Liver (tissue), 9 donors: ENCODE measurements around the gene HGD. TPM values are rescaled to one million over a fixed set of nuclear protein-coding genes. Genes with fewer than 3 reads are reported as not detected.
"Not testable (repeated sequence)": the region's sequence is repeated elsewhere in the genome, so short reads cannot be mapped to it uniquely, and the experiment has no call there.

Experiments
- DNase-seq: peaks from one replicate; pipeline ENCODE4 v3.0.0-alpha.2; 2017; ENCODE audit warnings: low spot score
- H3K27ac ChIP-seq, 2 donors: one replicate each; pipeline ENCODE4 v1.7.0; 2013; ENCODE audit warnings: inconsistent platforms in 2 of 2, low read length in 2 of 2, control low read depth in 1 of 2, low read depth in 1 of 2, mild to moderate bottlenecking in 1 of 2
- H3K27me3 ChIP-seq, 4 donors: one replicate each; pipeline versions ENCODE4 v1.6.1 to v1.7.0; 2013; ENCODE audit warnings: low read length in 3 of 4, inconsistent platforms in 1 of 4, mild to moderate bottlenecking in 1 of 4, moderate library complexity in 1 of 4; ENCODE audit not compliant: control insufficient read depth in 4 of 4, insufficient read depth in 4 of 4
- H3K36me3 ChIP-seq, 4 donors: one replicate each; pipeline versions ENCODE4 v1.6.1 to v1.7.0; 2013; ENCODE audit warnings: low read length in 3 of 4, mild to moderate bottlenecking in 3 of 4, low read depth in 1 of 4, moderate library complexity in 1 of 4; ENCODE audit not compliant: control insufficient read depth in 4 of 4, insufficient read depth in 3 of 4
- H3K4me1 ChIP-seq, 4 donors: one replicate each; pipeline versions ENCODE4 v1.6.1 to v1.7.0; 2013; ENCODE audit warnings: low read length in 3 of 4, mild to moderate bottlenecking in 3 of 4, moderate library complexity in 1 of 4; ENCODE audit not compliant: control insufficient read depth in 4 of 4, insufficient read depth in 4 of 4
- H3K4me3 ChIP-seq, 3 donors: one replicate each; pipeline versions ENCODE4 v1.6.1 to v1.7.0; 2013; ENCODE audit warnings: low read length in 3 of 3, control low read depth in 1 of 3, low read depth in 1 of 3, mild to moderate bottlenecking in 1 of 3
- H3K9ac ChIP-seq, 2 donors: one replicate each; pipeline ENCODE4 v1.7.0; 2013; ENCODE audit warnings: low read length in 2 of 2, mild to moderate bottlenecking in 2 of 2, moderate library complexity in 2 of 2, control low read depth in 1 of 2, low read depth in 1 of 2
- H3K9me3 ChIP-seq, 4 donors: one replicate each; pipeline versions ENCODE4 v1.6.1 to v1.7.0; 2013; ENCODE audit warnings: low read length in 3 of 4; ENCODE audit not compliant: control insufficient read depth in 4 of 4
- ATF3 ChIP-seq: IDR thresholded peaks from 2 replicates; pipeline ENCODE4 v1.6.1; 2016; ENCODE audit warnings: antibody characterized with exemption
- EGR1 ChIP-seq, 2 donors: IDR thresholded peaks; 2 replicates each; pipeline ENCODE4 v1.6.1; 2016 to 2018; ENCODE audit warnings: antibody characterized with exemption in 2 of 2, low read depth in 2 of 2
- FOXA1 ChIP-seq: IDR thresholded peaks from 2 replicates; pipeline ENCODE4 v1.6.1; 2016; ENCODE audit warnings: antibody characterized with exemption
- GABPA ChIP-seq, 2 donors: IDR thresholded peaks in 1 of 2; conservative IDR thresholded peaks in 1 of 2; 2 replicates each; pipeline ENCODE4 v1.6.1; 2016; ENCODE audit warnings: antibody characterized with exemption in 2 of 2, mild to moderate bottlenecking in 1 of 2, moderate library complexity in 1 of 2
- HNF4A ChIP-seq, 2 donors: conservative IDR thresholded peaks; 2 replicates each; pipeline ENCODE4 v1.6.1; 2016; ENCODE audit warnings: antibody characterized with exemption in 2 of 2, mild to moderate bottlenecking in 2 of 2
- RAD21 ChIP-seq, 2 donors: IDR thresholded peaks; 2 replicates each; pipeline ENCODE4 v1.6.1; 2016; ENCODE audit warnings: antibody characterized with exemption in 2 of 2, mild to moderate bottlenecking in 2 of 2
- RXRA ChIP-seq, 2 donors: IDR thresholded peaks; 2 replicates each; pipeline ENCODE4 v1.6.1; 2017 to 2018; ENCODE audit warnings: antibody characterized with exemption in 2 of 2, mild to moderate bottlenecking in 1 of 2
- SP1 ChIP-seq: IDR thresholded peaks from 2 replicates; pipeline ENCODE4 v1.6.1; 2018; ENCODE audit warnings: antibody characterized with exemption, mild to moderate bottlenecking
- YY1 ChIP-seq: IDR thresholded peaks from 2 replicates; pipeline ENCODE4 v1.6.1; 2016; ENCODE audit warnings: antibody characterized with exemption, mild to moderate bottlenecking
- ZBTB33 ChIP-seq: IDR thresholded peaks from 2 replicates; pipeline ENCODE4 v1.6.1; 2016; ENCODE audit warnings: antibody characterized with exemption
- WGBS: extraction: QIAGEN DNeasy Blood & Tissue Kit; methylation state at CpG from one replicate; pipeline ENCODE4 v1.1.7; 2013; 5-methylcytosine and 5-hydroxymethylcytosine counted together
- polyA plus RNA-seq, 2 donors: library from polyadenylated mRNA; stranded (reverse) in 1 of 2; unstranded in 1 of 2; fragments of 200-250 nt in 1 of 2; fragments of >200 nt in 1 of 2; fragmentation: Nextera tagmentation in 1 of 2; extraction: Ambion mirVana in 1 of 2; gene quantifications; one replicate each; pipeline versions ENCODE4 v1.2.1 to v1.2.3, GENCODE V29; 2013 to 2015
- total RNA-seq, 2 donors: library from RNA; depleted of rRNA; stranded (reverse); fragments of >200 nt; gene quantifications; one replicate each; pipeline ENCODE4 v1.2.3, GENCODE V29; 2014
- TF ChIP-seq, protein P1 (sequence below): IDR thresholded peaks from 2 replicates; pipeline ENCODE4 v1.6.1; 2016; ENCODE audit warnings: antibody characterized with exemption, mild to moderate bottlenecking
- donor health status: healthy.
- donor health status: healthy.
- donor health status: healthy.
- donor health status: healthy.
- donor health status: healthy.

Gene HGD
- total and polyA plus RNA-seq, 4 donors: 83.5 to 326 (median 246) TPM

DNA sequence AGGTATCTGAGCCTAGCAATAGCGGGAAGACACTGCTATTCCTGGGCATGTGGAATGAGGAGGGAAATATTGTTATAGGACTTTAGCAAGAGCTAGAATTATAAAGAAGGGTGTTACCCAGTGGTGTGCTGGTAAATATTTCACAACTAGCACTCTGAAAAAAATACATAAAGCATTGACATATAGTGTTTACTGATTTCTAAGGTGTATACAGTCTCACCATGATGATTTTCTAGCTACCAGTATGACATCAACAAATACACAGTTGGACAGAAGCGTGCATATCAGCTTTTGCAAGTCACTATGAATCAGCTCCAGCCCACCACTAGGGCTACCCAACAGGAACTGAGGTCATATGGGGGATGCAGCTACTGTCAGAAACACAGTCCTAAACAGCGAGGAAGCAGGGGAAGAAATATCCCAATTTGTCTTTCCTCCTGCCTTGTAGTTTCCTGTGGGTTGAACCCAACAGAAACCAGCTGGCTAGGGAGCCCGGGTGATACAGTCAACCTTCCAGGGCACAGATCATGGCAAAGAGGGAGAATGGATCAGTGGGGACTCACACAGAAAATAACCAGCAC lies 39.6 kb downstream of the HGD start:
- WGBS: 65% methylated on average over 4 of the region's 4 CpGs
- no peak for DNase-seq
- Histone ChIP-seq H3K27me3 (no peaks in the 10 kb centered on the region), H3K9me3 (no peaks in the 10 kb centered on the region), H3K4me3 (no peak overlapping the region), H3K4me1 (peaks cover 0 to 16% (median 4%) of the 10 kb centered on the region in 4 donors), H3K9ac (no peak overlapping the region), H3K36me3 (peaks cover 3 to 85% (median 83%) of the 10 kb centered on the region in 4 donors), H3K27ac (no peak overlapping the region)
- TF ChIP-seq ATF3: no peak

DNA sequence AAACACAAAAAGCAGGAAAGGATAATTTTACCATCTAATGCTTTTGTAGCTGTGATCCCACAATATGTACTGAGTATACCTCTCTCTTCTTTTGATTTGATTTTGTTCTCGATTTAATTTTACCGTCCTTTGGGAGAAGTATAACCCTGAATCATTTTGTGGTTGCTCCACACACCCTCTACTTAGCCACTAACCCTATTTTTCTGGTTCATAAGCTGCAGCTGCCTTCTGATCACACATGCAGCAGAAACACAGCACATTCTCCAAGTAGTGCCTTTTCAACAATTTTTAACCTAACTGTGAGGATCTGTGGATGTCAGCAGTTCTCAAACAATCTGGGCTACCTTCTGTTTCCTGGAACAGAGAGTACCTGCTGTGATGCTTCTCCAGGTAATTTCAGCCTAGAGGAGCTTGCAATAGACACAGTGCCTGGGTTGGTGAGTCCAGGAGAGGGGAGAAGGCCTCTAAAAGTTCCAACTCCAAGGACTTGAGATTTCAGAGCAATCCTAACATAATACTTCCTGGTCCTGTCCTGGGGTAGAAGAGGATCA lies 40.3 kb downstream of the HGD start:
- Histone ChIP-seq H3K27me3 (no peaks in the 10 kb centered on the region), H3K36me3 (peaks cover 3 to 80% (median 76%) of the 10 kb centered on the region in 4 donors), H3K4me1 (peaks cover 0 to 20% (median 5%) of the 10 kb centered on the region in 4 donors), H3K9ac (no peak overlapping the region), H3K27ac (no peak overlapping the region), H3K9me3 (no peaks in the 10 kb centered on the region), H3K4me3 (no peak overlapping the region)
- DNase-seq: no peak
- TF ChIP-seq RXRA (IDR thresholded peaks at IDR 0.05): no peak
- TF ChIP-seq SP1: no peak
- TF ChIP-seq HNF4A (conservative IDR thresholded peaks at IDR 0.05): no peak
- no peak for TF ChIP-seq RAD21 (IDR thresholded peaks at IDR 0.05)
- TF ChIP-seq EGR1 (IDR thresholded peaks at IDR 0.05; ENCODE audit: low read depth in 2 of 2): no peak
- no peak for TF ChIP-seq FOXA1
- 97% methylated on average over 2 of the region's 2 CpGs for whole genome bisulfite sequencing

- peaks cover 4 to 72% (median 62%) of the 10 kb centered on the region in 4 donors for H3K36me3 ChIP-seq
- H3K4me1 ChIP-seq: peaks cover 0 to 23% (median 5%) of the 10 kb centered on the region in 4 donors
- no peak overlapping the region for H3K4me3 ChIP-seq
- H3K9me3 ChIP-seq: no peaks in the 10 kb centered on the region
- TF ChIP-seq RAD21 (IDR thresholded peaks at IDR 0.05): no peak
- no peak for TF ChIP-seq HNF4A (conservative IDR thresholded peaks at IDR 0.05)
- TF ChIP-seq ZBTB33: no peak
- TF ChIP-seq GABPA (IDR thresholded peaks at IDR 0.05 in 1 of 2, conservative IDR thresholded peaks at IDR 0.05 in 1 of 2): no peak
- TF ChIP-seq YY1: no peak
- TF ChIP-seq, protein P1, sequence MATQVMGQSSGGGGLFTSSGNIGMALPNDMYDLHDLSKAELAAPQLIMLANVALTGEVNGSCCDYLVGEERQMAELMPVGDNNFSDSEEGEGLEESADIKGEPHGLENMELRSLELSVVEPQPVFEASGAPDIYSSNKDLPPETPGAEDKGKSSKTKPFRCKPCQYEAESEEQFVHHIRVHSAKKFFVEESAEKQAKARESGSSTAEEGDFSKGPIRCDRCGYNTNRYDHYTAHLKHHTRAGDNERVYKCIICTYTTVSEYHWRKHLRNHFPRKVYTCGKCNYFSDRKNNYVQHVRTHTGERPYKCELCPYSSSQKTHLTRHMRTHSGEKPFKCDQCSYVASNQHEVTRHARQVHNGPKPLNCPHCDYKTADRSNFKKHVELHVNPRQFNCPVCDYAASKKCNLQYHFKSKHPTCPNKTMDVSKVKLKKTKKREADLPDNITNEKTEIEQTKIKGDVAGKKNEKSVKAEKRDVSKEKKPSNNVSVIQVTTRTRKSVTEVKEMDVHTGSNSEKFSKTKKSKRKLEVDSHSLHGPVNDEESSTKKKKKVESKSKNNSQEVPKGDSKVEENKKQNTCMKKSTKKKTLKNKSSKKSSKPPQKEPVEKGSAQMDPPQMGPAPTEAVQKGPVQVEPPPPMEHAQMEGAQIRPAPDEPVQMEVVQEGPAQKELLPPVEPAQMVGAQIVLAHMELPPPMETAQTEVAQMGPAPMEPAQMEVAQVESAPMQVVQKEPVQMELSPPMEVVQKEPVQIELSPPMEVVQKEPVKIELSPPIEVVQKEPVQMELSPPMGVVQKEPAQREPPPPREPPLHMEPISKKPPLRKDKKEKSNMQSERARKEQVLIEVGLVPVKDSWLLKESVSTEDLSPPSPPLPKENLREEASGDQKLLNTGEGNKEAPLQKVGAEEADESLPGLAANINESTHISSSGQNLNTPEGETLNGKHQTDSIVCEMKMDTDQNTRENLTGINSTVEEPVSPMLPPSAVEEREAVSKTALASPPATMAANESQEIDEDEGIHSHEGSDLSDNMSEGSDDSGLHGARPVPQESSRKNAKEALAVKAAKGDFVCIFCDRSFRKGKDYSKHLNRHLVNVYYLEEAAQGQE: no peak
- no peak for TF ChIP-seq ATF3
- no peak for TF ChIP-seq FOXA1
- TF ChIP-seq RXRA (IDR thresholded peaks at IDR 0.05): no peak
- H3K27ac ChIP-seq: no peak overlapping the region
- no peak for DNase-seq
- 51% methylated on average over 1 of the region's 1 CpG for WGBS
- H3K9ac ChIP-seq: no peak overlapping the region
- H3K27me3 ChIP-seq: no peaks in the 10 kb centered on the region
These were observed 41.8 kb downstream of the HGD start for GRCh38 chr3:120640231-120640630.

GRCh38 chr3:120638820-120639219 lies 43.2 kb downstream of the HGD start:
- H3K4me3 ChIP-seq, H3K9ac ChIP-seq, H3K9me3 ChIP-seq, H3K27ac ChIP-seq, H3K27me3 ChIP-seq, DNase-seq: not testable (repeated sequence)
- Histone ChIP-seq H3K4me1 (peaks cover 0 to 23% (median 5%) of the 10 kb centered on the region in 4 donors), H3K36me3 (peaks cover 4 to 66% (median 58%) of the 10 kb centered on the region in 4 donors)
- 96% methylated on average over 4 of the region's 4 CpGs for WGBS
